ENCODE results near the gene ZNF438. TPM values are rescaled to one million over a fixed set of nuclear protein-coding genes. Genes with fewer than 3 reads are reported as not detected.

The ZNF438 gene
- total RNA-seq, 1 experiment from 2014 or later: 0.83 TPM

DNA sequence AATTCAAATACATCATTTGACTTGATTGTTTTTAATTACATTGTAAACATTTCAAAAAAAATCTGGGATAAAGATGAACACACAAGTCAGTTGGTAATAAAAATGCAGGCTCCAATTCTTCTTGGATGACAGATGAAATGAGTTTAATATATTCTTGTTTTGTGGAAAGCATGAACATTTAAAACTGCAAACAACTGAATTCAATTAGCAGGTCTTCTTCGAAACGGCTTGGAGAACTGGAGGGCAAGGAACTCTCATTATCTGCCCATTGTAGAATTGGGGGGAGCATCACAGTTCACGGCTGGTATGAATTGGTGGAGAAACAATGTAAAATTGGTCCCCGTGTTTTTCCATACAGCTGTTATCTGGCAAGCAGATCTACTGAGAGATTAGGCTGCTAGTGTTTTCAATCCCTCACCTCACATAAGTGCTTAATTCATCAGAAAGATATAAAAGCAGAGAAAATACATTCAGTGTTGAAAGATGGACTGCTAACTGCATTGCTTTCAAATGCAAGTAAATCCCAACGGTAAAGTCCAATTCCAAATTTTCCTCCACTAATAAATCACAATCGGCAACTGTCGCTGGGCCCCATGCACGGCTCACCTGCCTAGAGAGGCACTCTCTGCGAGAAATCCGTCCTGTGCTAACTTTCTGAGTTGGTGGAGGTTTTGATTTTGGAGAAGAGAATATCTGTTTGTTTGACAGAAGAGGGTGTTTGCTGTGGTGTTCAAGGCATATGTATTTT is 199.5 kb downstream of the ZNF438 start:
- Mint-ChIP-seq H3K27ac (no peak overlapping the region), H3K9me3 (no peaks in the 10 kb centered on the region), H3K4me3 (no peak overlapping the region), H3K36me3 (ENCODE audit: insufficient read depth in 1 of 3, low read depth in 3 of 3) (no peaks in the 10 kb centered on the region), H3K27me3 (ENCODE audit: low read depth) (peaks cover 26% of the 10 kb centered on the region), H3K4me1 (peaks cover 33 to 34% of the 10 kb centered on the region in 2 experiments)
- TF ChIP-seq, protein P1, sequence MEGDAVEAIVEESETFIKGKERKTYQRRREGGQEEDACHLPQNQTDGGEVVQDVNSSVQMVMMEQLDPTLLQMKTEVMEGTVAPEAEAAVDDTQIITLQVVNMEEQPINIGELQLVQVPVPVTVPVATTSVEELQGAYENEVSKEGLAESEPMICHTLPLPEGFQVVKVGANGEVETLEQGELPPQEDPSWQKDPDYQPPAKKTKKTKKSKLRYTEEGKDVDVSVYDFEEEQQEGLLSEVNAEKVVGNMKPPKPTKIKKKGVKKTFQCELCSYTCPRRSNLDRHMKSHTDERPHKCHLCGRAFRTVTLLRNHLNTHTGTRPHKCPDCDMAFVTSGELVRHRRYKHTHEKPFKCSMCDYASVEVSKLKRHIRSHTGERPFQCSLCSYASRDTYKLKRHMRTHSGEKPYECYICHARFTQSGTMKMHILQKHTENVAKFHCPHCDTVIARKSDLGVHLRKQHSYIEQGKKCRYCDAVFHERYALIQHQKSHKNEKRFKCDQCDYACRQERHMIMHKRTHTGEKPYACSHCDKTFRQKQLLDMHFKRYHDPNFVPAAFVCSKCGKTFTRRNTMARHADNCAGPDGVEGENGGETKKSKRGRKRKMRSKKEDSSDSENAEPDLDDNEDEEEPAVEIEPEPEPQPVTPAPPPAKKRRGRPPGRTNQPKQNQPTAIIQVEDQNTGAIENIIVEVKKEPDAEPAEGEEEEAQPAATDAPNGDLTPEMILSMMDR (conservative IDR thresholded peaks at IDR 0.05): no peak
- Histone ChIP-seq H2BK15ac (ENCODE audit: low read depth, low read length) (no peak overlapping the region), H2BK20ac (ENCODE audit: low read depth, low read length, poor library complexity, severe bottlenecking) (no peak overlapping the region), H4K5ac (ENCODE audit: insufficient read length, low read depth, low read length) (no peak overlapping the region), H2BK120ac (ENCODE audit: low read depth, low read length, poor library complexity, severe bottlenecking) (no peak overlapping the region), H3T11ph (ENCODE audit: low read length) (no peak overlapping the region), H3K23me2 (ENCODE audit: insufficient read length, low read depth, low read length, poor library complexity, severe bottlenecking) (no peaks in the 10 kb centered on the region), H3K56ac (ENCODE audit: insufficient read length, low read depth, low read length) (no peak overlapping the region), H3K4me2 (ENCODE audit: insufficient read depth, insufficient read length, low read length) (no peak overlapping the region), H3K9me3 (ENCODE audit: control insufficient read depth, low read depth, low read length) (no peaks in the 10 kb centered on the region), H3K79me2 (ENCODE audit: insufficient read depth, low read length) (no peaks in the 10 kb centered on the region), H2BK12ac (ENCODE audit: insufficient read length, low read depth, low read length) (no peak overlapping the region), H3K27ac (ENCODE audit: insufficient read length, low read depth, low read length) (no peak overlapping the region), H2AFZ (ENCODE audit: low read length) (no peak overlapping the region), H2BK5ac (ENCODE audit: insufficient read length, low read length) (no peak overlapping the region), H3K27me3 (ENCODE audit: insufficient read depth, low read length) (no peaks in the 10 kb centered on the region; the same call in 1 of the 2 replicates), H3K79me1 (ENCODE audit: insufficient read depth, low read depth, low read length, poor library complexity, severe bottlenecking) (no peaks in the 10 kb centered on the region), H3K9ac (ENCODE audit: extremely low read depth, insufficient read length, low read length) (no peak overlapping the region), H3K23ac (ENCODE audit: insufficient read length, low read depth, low read length) (no peak overlapping the region), H3K4me1 (ENCODE audit: insufficient read depth, low read length) (no peaks in the 10 kb centered on the region; the same call in 1 of the 2 replicates), H2AK5ac (ENCODE audit: insufficient read length, low read length) (no peak overlapping the region), H4K20me1 (ENCODE audit: control insufficient read depth, insufficient read depth, insufficient read length) (no peaks in the 10 kb centered on the region), H4K91ac (ENCODE audit: insufficient read length, low read depth, low read length) (no peak overlapping the region), H4K8ac (replicated peaks; ENCODE audit: insufficient read length, low read depth, low read length) (no peak overlapping the region), H3K18ac (ENCODE audit: insufficient read length, low read depth, low read length) (no peak overlapping the region), H3K4ac (ENCODE audit: low read depth, low read length) (no peak overlapping the region), H3K14ac (ENCODE audit: insufficient read depth, low read length) (no peak overlapping the region)
- WGBS (ENCODE audit: extremely low coverage, insufficient read length, low lambda C conversion rate): no CpG with 5 or more reads among the region's 10 CpGs
- DNase-seq: no peak
